Adrenal gland (tissue), 5 donors: ENCODE data around the gene PRKRA.

Experiments used
- CTCF ChIP-seq, 6 experiments: fragments of 450-650 bp in 4 of 6; fragments of 200-600 bp in 2 of 6; sonication (generic) in 1 of 6; IDR thresholded peaks; 1 replicate in 5 of 6; 2 replicates in 1 of 6; pipeline versions ENCODE4 v1.5.1 to v1.8.0; 2016 to 2021; ENCODE audit warnings: antibody characterized with exemption in 6 of 6, mild to moderate bottlenecking in 2 of 6, moderate library complexity in 1 of 6
- POLR2A ChIP-seq, 2 donors: fragments of 450-650 bp; IDR thresholded peaks; one replicate each; pipeline ENCODE4 v1.6.1; 2017; ENCODE audit warnings: antibody characterized with exemption in 2 of 2, mild to moderate bottlenecking in 2 of 2, moderate library complexity in 1 of 2
- donor health status: DM: no; HTN: no; CAD: no.

GRCh38 chr2:178498137-178498536 is 47.2 kb upstream of the PRKRA start:
- no peak for TF ChIP-seq CTCF (IDR thresholded peaks at IDR 0.05)
- TF ChIP-seq POLR2A (IDR thresholded peaks at IDR 0.05): no peak
